Upper lobe of left lung (tissue), 6 donors: Measurements from ENCODE around the gene ZNF778. TPM values are rescaled to one million over a fixed set of nuclear protein-coding genes. Genes with fewer than 3 reads are reported as not detected.
A peak's percentile ranks its signal among the peaks of the same experiment; 100 is the strongest.

Experiments
- ATAC-seq, 2 donors: fragments of 200-7000 bp; cut with Tn5 transposase; one replicate each; pipeline ENCODE4 v1.9.1; 2022; ENCODE audit warnings: mild to moderate bottlenecking in 2 of 2, moderate library complexity in 2 of 2; ENCODE audit not compliant: low FRiP score in 2 of 2
- DNase-seq, 2 donors: peaks; one replicate each; pipeline ENCODE4 v3.0.0-alpha.2; 2019 to 2020
- H3K27ac ChIP-seq, 4 donors: fragments of 200-600 bp; sonication (generic); one replicate each; pipeline ENCODE4 v1.5.1; 2016 to 2019
- H3K27me3 ChIP-seq, 4 donors: fragments of 200-600 bp; sonication (generic); one replicate each; pipeline ENCODE4 v1.5.1; 2017 to 2019
- H3K36me3 ChIP-seq, 4 donors: fragments of 200-600 bp; sonication (generic); one replicate each; pipeline ENCODE4 v1.5.1; 2016 to 2019
- H3K4me1 ChIP-seq, 4 donors: fragments of 200-600 bp; sonication (generic); one replicate each; pipeline ENCODE4 v1.5.1; 2018 to 2019
- H3K4me3 ChIP-seq, 4 donors: fragments of 200-600 bp; sonication (generic); one replicate each; pipeline ENCODE4 v1.5.1; 2017 to 2019; ENCODE audit warnings: mild to moderate bottlenecking in 2 of 4, moderate library complexity in 1 of 4
- H3K9me3 ChIP-seq, 4 donors: fragments of 200-600 bp; sonication (generic); one replicate each; pipeline ENCODE4 v1.5.1; 2018 to 2019
- EP300 ChIP-seq, 4 donors: sonication (generic); formaldehyde crosslinking; IDR thresholded peaks; one replicate each; pipeline ENCODE4 v1.5.1; 2017; ENCODE audit warnings: antibody characterized with exemption in 4 of 4, control low read depth in 2 of 4
- POLR2A ChIP-seq, 4 donors: fragments of 450-650 bp; IDR thresholded peaks; one replicate each; pipeline ENCODE4 v1.5.1; 2016 to 2017; ENCODE audit warnings: antibody characterized with exemption in 4 of 4, mild to moderate bottlenecking in 2 of 4
- POLR2AphosphoS5 ChIP-seq, 2 donors: sonication (generic); formaldehyde crosslinking; IDR thresholded peaks; one replicate each; pipeline ENCODE4 v1.5.1; 2017; ENCODE audit warnings: antibody characterized with exemption in 2 of 2
- WGBS, 2 donors: methylation state at CpG; one replicate each; pipeline ENCODE4 v1.1.5; 2017 to 2018; 5-methylcytosine and 5-hydroxymethylcytosine counted together
- total RNA-seq, 6 donors: library from RNA; depleted of rRNA in 4 of 6; stranded (reverse); fragments of >200 nt in 4 of 6; gene quantifications; one replicate each; pipeline versions ENCODE4 v1.1.0 to v1.2.1, GENCODE V29; 2016 to 2021
- TF ChIP-seq, protein P1 (sequence below), 6 experiments: fragments of 450-650 bp in 4 of 6; fragments of 200-600 bp in 2 of 6; sonication (generic) in 2 of 6; IDR thresholded peaks; one replicate each; pipeline ENCODE4 v1.5.1; 2016 to 2019; ENCODE audit warnings: antibody characterized with exemption in 6 of 6
- donor health status: DM: no; HTN: no; CAD: no; lungs with moderate emphysema.
- donor health status: DM: no; HTN: yes; CAD: no; lungs with severe emphysema.

ZNF778 gene
- total RNA-seq, 6 donors from 2014 or later: 12.3 to 50.1 (median 17.7) TPM

DNA sequence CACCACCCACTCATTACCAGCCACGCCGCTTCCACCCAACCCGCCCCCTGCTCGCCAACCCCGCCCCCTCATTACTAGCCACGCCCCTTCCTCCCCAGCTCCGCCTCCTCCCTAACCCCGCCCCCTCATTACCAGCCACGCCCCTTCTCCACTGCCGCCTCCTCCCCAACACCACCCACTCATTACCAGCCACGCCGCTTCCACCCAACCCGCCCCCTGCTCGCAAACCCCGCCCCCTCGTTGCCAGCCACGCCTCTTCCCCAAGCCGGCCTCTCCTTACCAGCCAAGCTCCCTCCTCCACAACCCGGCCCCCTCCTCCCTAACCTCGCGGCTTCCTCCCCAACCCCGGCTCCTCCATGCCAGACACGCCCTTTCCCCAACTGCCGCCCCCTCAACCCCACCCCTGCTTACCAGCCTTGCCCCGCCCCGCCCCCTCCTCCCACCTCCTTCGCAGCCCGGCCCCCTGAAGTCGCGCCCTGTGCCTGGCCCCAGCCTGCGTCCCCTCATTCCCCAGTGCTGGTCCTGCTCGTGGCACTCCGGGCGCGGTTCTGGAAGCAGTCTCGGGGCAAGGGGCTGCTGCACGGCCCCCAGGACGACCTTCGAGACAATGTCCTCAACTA is 24.4 kb upstream of the ZNF778 start:
- Histone ChIP-seq H3K4me3 (peak overlapping the region in 3 of 4 donors; percentile 22 to 33 (median 28)), H3K27ac (peak overlapping the region in 1 of 4 donors; percentile 56), H3K9me3 (no peaks in the 10 kb centered on the region), H3K36me3 (no peaks in the 10 kb centered on the region), H3K27me3 (no peaks in the 10 kb centered on the region), H3K4me1 (peaks cover 6 to 24% (median 17%) of the 10 kb centered on the region in 4 donors)
- WGBS, 2 donors: 6 to 13% methylated on average over 16 to 28 of the region's 39 CpGs
- DNase-seq (peak; percentile 89), ATAC-seq (peak; percentile 42 to 86)
- TF ChIP-seq, protein P1, sequence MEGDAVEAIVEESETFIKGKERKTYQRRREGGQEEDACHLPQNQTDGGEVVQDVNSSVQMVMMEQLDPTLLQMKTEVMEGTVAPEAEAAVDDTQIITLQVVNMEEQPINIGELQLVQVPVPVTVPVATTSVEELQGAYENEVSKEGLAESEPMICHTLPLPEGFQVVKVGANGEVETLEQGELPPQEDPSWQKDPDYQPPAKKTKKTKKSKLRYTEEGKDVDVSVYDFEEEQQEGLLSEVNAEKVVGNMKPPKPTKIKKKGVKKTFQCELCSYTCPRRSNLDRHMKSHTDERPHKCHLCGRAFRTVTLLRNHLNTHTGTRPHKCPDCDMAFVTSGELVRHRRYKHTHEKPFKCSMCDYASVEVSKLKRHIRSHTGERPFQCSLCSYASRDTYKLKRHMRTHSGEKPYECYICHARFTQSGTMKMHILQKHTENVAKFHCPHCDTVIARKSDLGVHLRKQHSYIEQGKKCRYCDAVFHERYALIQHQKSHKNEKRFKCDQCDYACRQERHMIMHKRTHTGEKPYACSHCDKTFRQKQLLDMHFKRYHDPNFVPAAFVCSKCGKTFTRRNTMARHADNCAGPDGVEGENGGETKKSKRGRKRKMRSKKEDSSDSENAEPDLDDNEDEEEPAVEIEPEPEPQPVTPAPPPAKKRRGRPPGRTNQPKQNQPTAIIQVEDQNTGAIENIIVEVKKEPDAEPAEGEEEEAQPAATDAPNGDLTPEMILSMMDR (IDR thresholded peaks at IDR 0.05): no peak
- TF ChIP-seq POLR2A (IDR thresholded peaks at IDR 0.05) (no peak), POLR2AphosphoS5 (IDR thresholded peaks at IDR 0.05) (no peak), EP300 (IDR thresholded peaks at IDR 0.05) (no peak)

DNA sequence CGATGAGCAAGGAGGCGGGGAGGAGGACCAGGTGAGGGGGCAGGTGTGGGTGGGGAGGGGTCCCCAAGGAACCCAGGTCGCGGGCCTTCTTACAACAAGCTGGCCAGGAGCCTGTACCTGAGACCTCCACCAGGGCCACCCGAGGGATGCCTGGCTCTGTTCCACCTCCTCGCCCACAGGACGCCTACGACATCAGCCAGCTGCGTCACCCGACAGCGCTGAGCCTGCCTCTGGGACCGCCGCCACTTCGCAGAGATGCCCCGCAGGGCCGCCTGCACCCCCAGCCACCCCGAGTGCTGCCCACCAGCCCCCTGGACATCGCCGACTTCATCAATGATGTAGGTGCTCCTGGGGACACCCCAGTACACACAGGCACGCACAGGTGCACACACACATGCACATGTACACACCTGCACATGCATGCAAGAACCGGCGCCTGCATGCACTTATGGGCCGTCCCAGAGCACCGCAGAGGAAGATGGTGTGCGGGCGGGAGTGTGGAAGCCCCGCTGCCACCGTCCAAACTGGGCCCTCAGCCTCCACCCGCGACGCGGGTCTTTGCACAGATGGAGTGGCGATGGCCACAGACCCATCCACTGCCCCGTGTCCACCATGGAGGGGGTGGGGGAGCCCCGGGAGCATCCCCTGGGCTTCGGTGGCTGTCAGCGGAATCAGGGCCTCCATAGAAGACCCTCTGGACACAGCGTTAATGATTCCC is 23.8 kb upstream of the ZNF778 start:
- Histone ChIP-seq H3K9me3 (no peaks in the 10 kb centered on the region), H3K27ac (peak overlapping the region in 1 of 4 donors; percentile 56), H3K27me3 (no peaks in the 10 kb centered on the region), H3K36me3 (no peaks in the 10 kb centered on the region), H3K4me3 (peak overlapping the region in 3 of 4 donors; percentile 22 to 33 (median 28)), H3K4me1 (peaks cover 6 to 24% (median 18%) of the 10 kb centered on the region in 4 donors)
- TF ChIP-seq POLR2A (IDR thresholded peaks at IDR 0.05): peak in 1 of 4 donors; percentile 12
- TF ChIP-seq POLR2AphosphoS5 (IDR thresholded peaks at IDR 0.05): no peak
- no peak for TF ChIP-seq EP300 (IDR thresholded peaks at IDR 0.05)
- TF ChIP-seq, protein P1 (IDR thresholded peaks at IDR 0.05): peak in 1 of 6 experiments; percentile 11
- 66 to 77% methylated on average over 6 to 38 of the region's 38 CpGs for WGBS, 2 donors
- ATAC-seq (no peak), DNase-seq (peak in 1 of 2 donors; percentile 84)

GRCh38 chr16:89194340-89195311 is 22.9 kb upstream of the ZNF778 start:
- DNase-seq: peak; percentile 20 to 74
- Histone ChIP-seq H3K36me3 (no peaks in the 10 kb centered on the region), H3K27ac (no peak overlapping the region), H3K9me3 (no peaks in the 10 kb centered on the region), H3K4me1 (peaks cover 6 to 30% (median 25%) of the 10 kb centered on the region in 4 donors), H3K4me3 (no peak overlapping the region), H3K27me3 (peaks cover 0 to 6% (median under 1%) of the 10 kb centered on the region in 4 donors)
- TF ChIP-seq, protein P1 (IDR thresholded peaks at IDR 0.05): no peak
- 85 to 88% methylated on average over 21 to 34 of the region's 45 CpGs for WGBS, 2 donors
- no peak for ATAC-seq

DNA sequence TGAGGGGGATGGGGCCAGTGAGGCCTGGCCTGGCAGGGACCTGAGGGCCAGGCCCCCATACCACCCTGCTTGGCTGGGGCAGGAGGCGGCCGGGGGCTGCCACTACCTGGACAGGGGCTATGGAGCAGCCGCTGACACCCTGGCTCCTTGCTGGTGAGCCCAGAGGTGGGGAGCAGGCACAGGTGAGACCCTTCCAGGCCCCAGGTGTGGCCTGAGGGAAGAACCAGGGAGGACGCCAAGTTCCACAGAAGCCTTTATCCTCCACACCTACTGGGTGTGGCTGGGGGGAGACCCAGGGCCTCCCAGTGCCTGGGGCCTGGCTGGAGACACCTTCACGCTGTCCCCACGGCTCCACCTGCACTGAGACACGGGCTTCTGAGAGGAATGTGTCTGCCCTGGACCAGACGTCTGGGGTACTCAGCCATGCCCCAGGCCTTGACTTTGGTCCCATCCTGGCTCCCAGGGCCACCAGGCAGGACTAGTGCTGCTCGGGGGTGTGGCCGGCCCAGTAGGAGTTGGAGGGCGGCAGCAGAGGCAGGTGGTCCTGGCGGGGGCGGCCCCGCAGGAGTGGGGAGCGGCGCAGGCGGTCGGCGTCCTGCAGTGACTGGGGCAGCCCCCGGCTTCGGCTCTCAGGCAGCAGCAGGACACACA is 21.9 kb upstream of the ZNF778 start:
- 92% methylated on average over 18 of the region's 21 CpGs; no CpG with 5 or more reads in 1 of the 2 donors for WGBS, 2 donors
- Histone ChIP-seq H3K27me3 (peaks cover 0 to 16% (median 6%) of the 10 kb centered on the region in 4 donors), H3K36me3 (no peaks in the 10 kb centered on the region), H3K4me3 (no peak overlapping the region), H3K9me3 (no peaks in the 10 kb centered on the region), H3K27ac (no peak overlapping the region), H3K4me1 (peaks cover 14 to 39% (median 35%) of the 10 kb centered on the region in 4 donors)
- DNase-seq (peak in 1 of 2 donors; percentile 82), ATAC-seq (no peak)
- TF ChIP-seq POLR2AphosphoS5 (IDR thresholded peaks at IDR 0.05): no peak
- TF ChIP-seq POLR2A (IDR thresholded peaks at IDR 0.05): no peak
- no peak for TF ChIP-seq EP300 (IDR thresholded peaks at IDR 0.05)
- TF ChIP-seq, protein P1 (IDR thresholded peaks at IDR 0.05): no peak
